WTC11 (cell line): ENCODE data around the gene OBSCN.

Experiments used
- ARID4B ChIP-seq: sonication (generic); formaldehyde crosslinking; IDR thresholded peaks from 2 replicates; pipeline ENCODE4 v1.8.0; 2023; ENCODE audit warnings: missing genetic modification reagents, mild to moderate bottlenecking, borderline replicate concordance
- CTCF ChIP-seq: fragments of 200-600 bp; IDR thresholded peaks from 2 replicates; pipeline ENCODE4 v1.8.0; 2022; ENCODE audit warnings: antibody characterized with exemption
- E2F5 ChIP-seq: sonication (generic); formaldehyde crosslinking; IDR thresholded peaks from 2 replicates; pipeline ENCODE4 v1.8.1; 2022; ENCODE audit warnings: mild to moderate bottlenecking, moderate library complexity, missing genetic modification reagents
- ESRRA ChIP-seq: sonication (generic); formaldehyde crosslinking; IDR thresholded peaks from 2 replicates; pipeline ENCODE4 v1.8.1; 2022; ENCODE audit warnings: mild to moderate bottlenecking, missing genetic modification reagents, borderline replicate concordance
- JUN ChIP-seq: sonication (generic); formaldehyde crosslinking; IDR thresholded peaks from 2 replicates; pipeline ENCODE4 v1.8.0; 2023; ENCODE audit warnings: mild to moderate bottlenecking, missing genetic modification reagents
- MAX ChIP-seq: sonication (generic); formaldehyde crosslinking; IDR thresholded peaks from 2 replicates; pipeline ENCODE4 v1.8.0; 2022; ENCODE audit warnings: mild to moderate bottlenecking, missing genetic modification reagents
- NFYB ChIP-seq: sonication (generic); formaldehyde crosslinking; conservative IDR thresholded peaks from 2 replicates; pipeline ENCODE4 v1.8.0; 2022; ENCODE audit warnings: low read depth, missing genetic modification reagents
- SMAD3 ChIP-seq: sonication (generic); formaldehyde crosslinking; IDR thresholded peaks from 2 replicates; pipeline ENCODE4 v1.8.0; 2022; ENCODE audit warnings: missing genetic modification reagents, mild to moderate bottlenecking, borderline replicate concordance
- SP1 ChIP-seq: sonication (generic); formaldehyde crosslinking; conservative IDR thresholded peaks from 2 replicates; pipeline ENCODE4 v1.8.1; 2022; ENCODE audit warnings: missing genetic modification reagents
- TP53 ChIP-seq: sonication (generic); formaldehyde crosslinking; IDR thresholded peaks from 2 replicates; pipeline ENCODE4 v1.8.1; 2023; ENCODE audit warnings: mild to moderate bottlenecking, missing genetic modification reagents
- ZNF232 ChIP-seq: sonication (generic); formaldehyde crosslinking; IDR thresholded peaks from 2 replicates; pipeline ENCODE4 v1.8.0; 2022; ENCODE audit warnings: mild to moderate bottlenecking, missing genetic modification reagents

GRCh38 chr1:228376262-228376628 lies 168.4 kb downstream of the OBSCN start:
- TF ChIP-seq ZNF232 (CRISPR knock-in tag) (no peak), CTCF (no peak), ARID4B (CRISPR knock-in tag) (no peak), SMAD3 (no peak), MAX (CRISPR knock-in tag) (no peak), JUN (CRISPR knock-in tag) (no peak), NFYB (CRISPR knock-in tag) (no peak), ESRRA (CRISPR knock-in tag) (no peak), E2F5 (CRISPR knock-in tag) (no peak), SP1 (CRISPR knock-in tag) (no peak), TP53 (CRISPR knock-in tag) (no peak)
